HG02938 (cell line): Measurements from ENCODE around the gene SEL1L3.

Source experiments
- ATAC-seq: cut with Tn5 transposase; IDR thresholded peaks from one replicate; pipeline ENCODE4 v1.9.1; 2021; ENCODE audit warnings: mild to moderate bottlenecking, moderate library complexity; ENCODE audit not compliant: unreplicated experiment

Gene SEL1L3

GRCh38 chr4:25821267-25821666 is 41.5 kb downstream of the SEL1L3 start:
- no peak for ATAC-seq

GRCh38 chr4:25818876-25819275 is 43.9 kb downstream of the SEL1L3 start:
- ATAC-seq: no peak

GRCh38 chr4:25818371-25818871 is 44.4 kb downstream of the SEL1L3 start:
- no peak for ATAC-seq

GRCh38 chr4:25817059-25817681 is 45.6 kb downstream of the SEL1L3 start:
- no peak for ATAC-seq

GRCh38 chr4:25816591-25817058 is 46.2 kb downstream of the SEL1L3 start:
- ATAC-seq: no peak

GRCh38 chr4:25815586-25815985 is 47.2 kb downstream of the SEL1L3 start:
- no peak for ATAC-seq

- no peak for ATAC-seq
These were observed 48.3 kb downstream of the SEL1L3 start for GRCh38 chr4:25814301-25815136.

- ATAC-seq: no peak
These were observed 49.2 kb downstream of the SEL1L3 start for GRCh38 chr4:25813448-25814106.

GRCh38 chr4:25811841-25812240 is 50.9 kb downstream of the SEL1L3 start:
- no peak for ATAC-seq

- ATAC-seq: no peak
These were observed 51.5 kb downstream of the SEL1L3 start for GRCh38 chr4:25811374-25811690.

- ATAC-seq: no peak
These were observed 52.1 kb downstream of the SEL1L3 start for GRCh38 chr4:25810461-25811373.

- no peak for ATAC-seq
These were observed 52.8 kb downstream of the SEL1L3 start for GRCh38 chr4:25809996-25810395.

- no peak for ATAC-seq
These were observed 55.6 kb downstream of the SEL1L3 start for GRCh38 chr4:25807102-25807728.

GRCh38 chr4:25805255-25805860 is 57.4 kb downstream of the SEL1L3 start:
- no peak for ATAC-seq

- no peak for ATAC-seq
These were observed 59.0 kb downstream of the SEL1L3 start for GRCh38 chr4:25803720-25804225.

GRCh38 chr4:25801594-25801993 is 61.2 kb downstream of the SEL1L3 start:
- ATAC-seq: no peak

GRCh38 chr4:25800245-25800644 is 62.5 kb downstream of the SEL1L3 start:
- ATAC-seq: no peak

GRCh38 chr4:25799522-25799921 is 63.3 kb downstream of the SEL1L3 start:
- no peak for ATAC-seq

GRCh38 chr4:25797136-25797535 is 65.7 kb downstream of the SEL1L3 start:
- ATAC-seq: no peak
